Ovary (tissue), 9 donors: ENCODE data around the gene OR6C65. TPM values are rescaled to one million over a fixed set of nuclear protein-coding genes. Genes with fewer than 3 reads are reported as not detected.
"Not testable (repeated sequence)": the region's sequence is repeated elsewhere in the genome, so short reads cannot be mapped to it uniquely, and the experiment has no call there.

Experiments used
- DNase-seq, 5 donors: peaks; one replicate each; pipeline ENCODE4 v3.0.0-alpha.2; 2019 to 2020
- H3K27ac ChIP-seq, 2 donors: fragments of 200-600 bp; one replicate each; pipeline versions ENCODE4 v1.5.1 to v1.8.0; 2019 to 2022
- H3K27me3 ChIP-seq: fragments of 200-600 bp; one replicate; pipeline ENCODE4 v1.8.0; 2022
- H3K36me3 ChIP-seq: fragments of 200-600 bp; sonication (generic); one replicate; pipeline ENCODE4 v1.5.1; 2019
- H3K4me1 ChIP-seq: one replicate; pipeline ENCODE4 v1.8.1; 2013; ENCODE audit warnings: mild to moderate bottlenecking, moderate library complexity; ENCODE audit not compliant: insufficient read depth
- H3K4me3 ChIP-seq: fragments of 200-600 bp; sonication (generic); one replicate; pipeline ENCODE4 v1.5.1; 2017
- H3K9me3 ChIP-seq, 2 donors: fragments of 200-600 bp in 1 of 2; sonication (generic) in 1 of 2; one replicate each; pipeline versions ENCODE4 v1.5.1 to v1.8.1; 2013 to 2019; ENCODE audit warnings: mild to moderate bottlenecking in 1 of 2, moderate library complexity in 1 of 2
- CTCF ChIP-seq, 3 donors: fragments of 450-650 bp in 2 of 3; fragments of 200-600 bp in 1 of 3; IDR thresholded peaks; one replicate each; pipeline versions ENCODE4 v1.5.1 to v1.8.0; 2016 to 2022; ENCODE audit warnings: antibody characterized with exemption in 3 of 3, mild to moderate bottlenecking in 1 of 3
- EP300 ChIP-seq: sonication (generic); formaldehyde crosslinking; IDR thresholded peaks from one replicate; pipeline ENCODE4 v1.6.1; 2017; ENCODE audit warnings: antibody characterized with exemption
- POLR2A ChIP-seq: fragments of 450-650 bp; IDR thresholded peaks from one replicate; pipeline ENCODE4 v1.6.1; 2017; ENCODE audit warnings: antibody characterized with exemption, mild to moderate bottlenecking, moderate library complexity
- WGBS, 3 donors: extraction: QIAGEN DNeasy Blood & Tissue Kit in 1 of 3; methylation state at CpG; one replicate each; pipeline versions ENCODE4 v1.1.5 to v1.1.7; 2013 to 2017; 5-methylcytosine and 5-hydroxymethylcytosine counted together
- intact Hi-C, 4 donors: fragments of 100-400 bp; cut with DNase I; formaldehyde crosslinking; loops; one replicate each; pipeline versions ENCODE4 v1.11.0 to v1.15.1; 2022 to 2023
- polyA plus RNA-seq, 2 donors: library from polyadenylated mRNA; stranded (reverse); fragments of 200-250 nt in 1 of 2; fragments of 350-450 nt in 1 of 2; fragmentation: Illumina TruSeq in 1 of 2; extraction: RNeasy Lipid Tissue Mini Kit (QIAGEN cat#74804) in 1 of 2; gene quantifications; one replicate each; pipeline ENCODE4 v1.2.3, GENCODE V29; 2013 to 2014
- total RNA-seq, 7 donors: library from RNA; depleted of rRNA in 2 of 7; stranded (reverse); fragments of >200 nt in 2 of 7; fragmentation: NEBNext Ultra II Directional in 3 of 7; extraction: Animal tissue kit (Norgen Biotek cat#: 25700) in 3 of 7; gene quantifications; one replicate each; pipeline versions ENCODE4 v1.1.0 to v1.2.4, GENCODE V29; 2016 to 2023
- donor health status: DM: no; HTN: no; CAD: no; lungs with moderate emphysema.
- donor health status: DM: no; HTN: no; CAD: no.
- donor health status: Bipolar disorder and iron deficiency.
- donor health status: DM: yes; HTN: yes; CAD: no.
- donor health status: DM: no; HTN: no; CAD: no.
- donor health status: DM: yes; HTN: yes; CAD: no.

Gene OR6C65
- total and polyA plus RNA-seq, 9 donors, result not detected

- H3K4me3 ChIP-seq, intact Hi-C loops, H3K9me3 ChIP-seq, H3K27ac ChIP-seq, DNase-seq, H3K4me1 ChIP-seq, H3K36me3 ChIP-seq, H3K27me3 ChIP-seq: not testable (repeated sequence)
- WGBS, 3 donors, result 40 to 50% (median 42%) methylated on average over 8 to 11 of the region's 11 CpGs
Observed at GRCh38 chr12:55414396-55414823, 14.1 kb downstream of the OR6C65 start.

GRCh38 chr12:55414889-55415288 is 14.6 kb downstream of the OR6C65 start:
- H3K9me3 ChIP-seq, H3K27ac ChIP-seq, H3K36me3 ChIP-seq, intact Hi-C loops, H3K4me3 ChIP-seq, H3K27me3 ChIP-seq, DNase-seq, H3K4me1 ChIP-seq: not testable (repeated sequence)
- WGBS, 3 donors, result 9 to 17% (median 13%) methylated on average over 5 to 13 of the region's 34 CpGs

GRCh38 chr12:55416961-55417360 is 16.6 kb downstream of the OR6C65 start:
- intact Hi-C loops, result no loop called here

GRCh38 chr12:55420307-55420962 is 20.1 kb downstream of the OR6C65 start:
- intact Hi-C loops, result no loop called here
- no peaks in the 10 kb centered on the region for H3K4me1 ChIP-seq
- no peak for TF ChIP-seq CTCF (IDR thresholded peaks at IDR 0.05)
- no peak for TF ChIP-seq EP300
- TF ChIP-seq POLR2A, result no peak
- DNase-seq, result no peak
- no peak overlapping the region for H3K27ac ChIP-seq
- no peaks in the 10 kb centered on the region for H3K27me3 ChIP-seq
- no peak overlapping the region for H3K4me3 ChIP-seq
- no peaks in the 10 kb centered on the region for H3K36me3 ChIP-seq
- no peaks in the 10 kb centered on the region for H3K9me3 ChIP-seq
- WGBS, 3 donors, result 80 to 86% (median 83%) methylated on average over 2 of the region's 2 CpGs

More at GRCh38 chr12:55416961-55417360, 16.6 kb downstream of the OR6C65 start:
- 94 to 100% (median 94%) methylated on average over 1 of the region's 1 CpG for WGBS, 3 donors
- Histone ChIP-seq H3K27me3 (no peaks in the 10 kb centered on the region), H3K27ac (no peak overlapping the region), H3K9me3 (no peaks in the 10 kb centered on the region), H3K4me1 (no peaks in the 10 kb centered on the region), H3K36me3 (no peaks in the 10 kb centered on the region), H3K4me3 (no peak overlapping the region)
- no peak for DNase-seq
- TF ChIP-seq CTCF (IDR thresholded peaks at IDR 0.05) (no peak), EP300 (no peak), POLR2A (no peak)

GRCh38 chr12:55425954-55426353 is 25.6 kb downstream of the OR6C65 start, which contains the start of gene OR6C76:
OR6C76 (plus strand) TSS chr12:55426254; CDS start chr12:55426254, 0 bp downstream.
- Histone ChIP-seq H3K4me3 (no peak within 1 kb of the TSS), H3K4me1 (no peaks in the 10 kb centered on the region), H3K9me3 (no peaks in the 10 kb centered on the region), H3K27me3 (no peaks in the 10 kb centered on the region), H3K36me3 (no peaks in the 10 kb centered on the region), H3K27ac (no peak within 1 kb of the TSS)
- TF ChIP-seq EP300, result no peak
- TF ChIP-seq POLR2A, result no peak
- TF ChIP-seq CTCF (IDR thresholded peaks at IDR 0.05), result no peak
- intact Hi-C loops, result no loop called here
- WGBS, 3 donors, result 90 to 94% (median 94%) methylated on average over 4 of the region's 4 CpGs
- DNase-seq, result no peak
